ENCODE measurements around the gene MMP14. TPM values are rescaled to one million over a fixed set of nuclear protein-coding genes. Genes with fewer than 3 reads are reported as not detected.
A peak's percentile ranks its signal among the peaks of the same experiment; 100 is the strongest.

MMP14 gene
- total RNA-seq, 5 donors from 2014 or later (not counting 1 experiment from before 2014, with no cell fraction given): 1.9 to 3.7 (median 2.3) TPM

GRCh38 chr14:22877000-22877501 lies 40.7 kb downstream of the MMP14 start:
- ChIA-PET CTCF (no interaction called here), POLR2A (no interaction called here)
- Mint-ChIP-seq H3K4me3 (no peak overlapping the region), H3K27me3 (no peaks in the 10 kb centered on the region), H3K36me3 (peaks cover 43% of the 10 kb centered on the region), H3K9me3 (no peaks in the 10 kb centered on the region), H3K4me1 (peaks cover 22 to 47% (median 35%) of the 10 kb centered on the region in 3 donors), H3K27ac (no peak overlapping the region)
- DNase-seq (no peak), ATAC-seq (replicated peaks in 1 of 4) (no peak)
- H3K27ac ChIP-seq (ENCODE audit: low read length): no peak overlapping the region
- H3K36me3 ChIP-seq (ENCODE audit: control insufficient read depth in 2 of 2, extremely low read depth in 1 of 2, insufficient read depth in 1 of 2, low read length in 1 of 2): peaks cover 17 to 60% of the 10 kb centered on the region in 2 donors
- H3K27me3 ChIP-seq (replicated peaks in 1 of 2; ENCODE audit: control insufficient read depth in 2 of 2, extremely low read depth in 1 of 2, insufficient read depth in 2 of 2, low read length in 1 of 2): no peaks in the 10 kb centered on the region
- H3K4me3 ChIP-seq (ENCODE audit: control insufficient read depth in 1 of 2, extremely low read depth in 1 of 2, low read length in 1 of 2): no peak overlapping the region
- H3K4me1 ChIP-seq (ENCODE audit: control insufficient read depth in 1 of 2, extremely low read depth in 1 of 2, insufficient read depth in 2 of 2, low read length in 2 of 2): peaks cover 5 to 37% of the 10 kb centered on the region in 2 experiments
- WGBS (ENCODE audit: insufficient coverage): 96% methylated on average over 16 of the region's 22 CpGs
- H3K9me3 ChIP-seq: no peaks in the 10 kb centered on the region

DNA sequence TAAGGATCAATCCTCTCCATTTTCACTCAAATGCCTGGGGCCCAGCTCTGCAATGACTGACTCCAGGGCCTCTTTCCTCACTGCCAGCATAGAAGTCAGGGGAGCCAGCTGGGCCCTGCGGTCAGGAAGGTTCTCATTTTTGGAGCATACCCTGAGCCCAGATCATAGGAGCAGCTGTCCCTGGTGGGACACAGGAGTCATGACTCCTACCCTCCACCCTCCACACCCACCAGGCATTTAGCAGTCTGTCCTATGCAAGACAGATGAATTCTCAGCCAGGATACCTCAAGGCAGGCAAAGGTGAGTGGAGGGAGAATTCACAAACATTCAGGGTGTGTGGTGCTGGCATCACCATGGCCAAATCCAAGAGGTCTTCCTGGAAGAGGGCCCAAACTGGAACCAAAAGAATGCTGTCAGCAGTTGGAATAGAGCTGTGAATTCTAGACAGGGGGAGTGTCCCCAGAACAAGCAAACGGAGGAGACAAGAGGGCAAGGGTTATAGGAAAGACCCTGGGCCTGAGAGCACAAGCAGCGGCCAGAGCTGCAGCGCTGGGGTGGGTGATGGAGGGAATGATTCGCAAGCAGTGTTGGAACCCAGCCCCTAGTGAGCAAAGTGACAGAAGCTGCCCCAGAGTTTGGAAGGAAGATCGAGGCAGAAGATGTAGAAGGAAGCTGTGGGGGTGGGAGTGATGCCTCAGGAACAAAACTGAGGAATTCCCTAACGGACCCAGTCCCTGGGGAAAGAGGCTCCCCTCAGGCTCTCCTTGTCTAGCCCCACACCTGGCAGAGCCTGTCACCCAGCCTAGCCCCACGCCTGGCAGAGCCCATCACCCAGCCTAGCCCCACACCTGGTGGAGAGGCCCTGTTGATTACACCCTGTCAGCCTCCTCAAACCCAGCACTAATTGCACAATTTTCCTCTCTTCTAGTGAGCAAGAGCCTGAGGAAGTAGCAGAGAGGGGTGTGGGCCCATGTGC lies 42.2 kb downstream of the MMP14 start:
- peaks cover 17 to 54% of the 10 kb centered on the region in 2 donors for H3K36me3 ChIP-seq (ENCODE audit: control insufficient read depth in 2 of 2, extremely low read depth in 1 of 2, insufficient read depth in 1 of 2, low read length in 1 of 2)
- peaks cover 18 to 44% (median 37%) of the 10 kb centered on the region in 3 donors for H3K4me1 Mint-ChIP-seq
- H3K9me3 ChIP-seq: no peaks in the 10 kb centered on the region
- H3K4me3 ChIP-seq (ENCODE audit: control insufficient read depth in 1 of 2, extremely low read depth in 1 of 2, low read length in 1 of 2): no peak overlapping the region
- no peaks in the 10 kb centered on the region for H3K27me3 ChIP-seq (replicated peaks in 1 of 2; ENCODE audit: control insufficient read depth in 2 of 2, extremely low read depth in 1 of 2, insufficient read depth in 2 of 2, low read length in 1 of 2)
- 94% methylated on average over 4 of the region's 8 CpGs for WGBS (ENCODE audit: insufficient coverage)
- H3K27me3 Mint-ChIP-seq: no peaks in the 10 kb centered on the region
- DNase-seq (no peak), ATAC-seq (replicated peaks in 1 of 4) (no peak)
- peak overlapping the region; percentile 40 to 79 for H3K27ac Mint-ChIP-seq
- ChIA-PET POLR2A (interaction anchor here in 1 of 2 donors (0.7 kb wide), 1 partner anchor 72 kb away, joined by 3 read pairs; no protein-coding TSS in a partner anchor), CTCF (no interaction called here)
- H3K4me1 ChIP-seq (ENCODE audit: control insufficient read depth in 1 of 2, extremely low read depth in 1 of 2, insufficient read depth in 2 of 2, low read length in 2 of 2): peaks cover 0 to 38% of the 10 kb centered on the region in 2 experiments
- H3K4me3 Mint-ChIP-seq: no peak overlapping the region
- no peak overlapping the region for H3K27ac ChIP-seq (ENCODE audit: low read length)
- H3K36me3 Mint-ChIP-seq: peaks cover 38% of the 10 kb centered on the region
- no peaks in the 10 kb centered on the region for H3K9me3 Mint-ChIP-seq

- H3K4me3 Mint-ChIP-seq: no peak overlapping the region
- peaks cover 20% of the 10 kb centered on the region for H3K36me3 Mint-ChIP-seq
- no peak overlapping the region for H3K4me3 ChIP-seq (ENCODE audit: control insufficient read depth in 1 of 2, extremely low read depth in 1 of 2, low read length in 1 of 2)
- peaks cover 2 to 29% of the 10 kb centered on the region in 2 experiments for H3K4me1 ChIP-seq (ENCODE audit: control insufficient read depth in 1 of 2, extremely low read depth in 1 of 2, insufficient read depth in 2 of 2, low read length in 2 of 2)
- 68% methylated on average over 3 of the region's 7 CpGs for WGBS (ENCODE audit: insufficient coverage)
- DNase-seq: no peak
- peaks cover 4 to 22% of the 10 kb centered on the region in 2 donors for H3K36me3 ChIP-seq (ENCODE audit: control insufficient read depth in 2 of 2, extremely low read depth in 1 of 2, insufficient read depth in 1 of 2, low read length in 1 of 2)
- ChIA-PET CTCF (interaction anchor here (1.1 to 2.1 kb wide), 2 partner anchors 9 to 29 kb away, joined by 3 to 13 read pairs; no protein-coding TSS in a partner anchor), POLR2A (interaction anchor here in 1 of 2 donors (1.1 kb wide), 1 partner anchor 14 kb away, joined by 3 read pairs; no protein-coding TSS in a partner anchor)
- H3K4me1 Mint-ChIP-seq: peaks cover 33 to 45% (median 43%) of the 10 kb centered on the region in 3 donors
- H3K27ac Mint-ChIP-seq: peak overlapping the region; percentile 0 to 5
- no peaks in the 10 kb centered on the region for H3K27me3 Mint-ChIP-seq
- H3K27me3 ChIP-seq (replicated peaks in 1 of 2; ENCODE audit: control insufficient read depth in 2 of 2, extremely low read depth in 1 of 2, insufficient read depth in 2 of 2, low read length in 1 of 2): no peaks in the 10 kb centered on the region
- H3K27ac ChIP-seq (ENCODE audit: low read length): no peak overlapping the region
- no peaks in the 10 kb centered on the region for H3K9me3 Mint-ChIP-seq
- no peaks in the 10 kb centered on the region for H3K9me3 ChIP-seq
- no peak for ATAC-seq (replicated peaks in 1 of 4)
These were observed 45.7 kb downstream of the MMP14 start for GRCh38 chr14:22882064-22882463.

GRCh38 chr14:22882529-22883172 lies 46.3 kb downstream of the MMP14 start:
- 83% methylated on average over 3 of the region's 6 CpGs for WGBS (ENCODE audit: insufficient coverage)
- Mint-ChIP-seq H3K4me3 (no peak overlapping the region), H3K4me1 (peaks cover 38 to 51% (median 49%) of the 10 kb centered on the region in 3 donors), H3K27me3 (no peaks in the 10 kb centered on the region), H3K27ac (no peak overlapping the region), H3K36me3 (peaks cover 18% of the 10 kb centered on the region), H3K9me3 (no peaks in the 10 kb centered on the region)
- Histone ChIP-seq H3K4me1 (ENCODE audit: control insufficient read depth in 1 of 2, extremely low read depth in 1 of 2, insufficient read depth in 2 of 2, low read length in 2 of 2) (peaks cover 7 to 35% of the 10 kb centered on the region in 2 experiments), H3K36me3 (ENCODE audit: control insufficient read depth in 2 of 2, extremely low read depth in 1 of 2, insufficient read depth in 1 of 2, low read length in 1 of 2) (peaks cover under 1 to 16% of the 10 kb centered on the region in 2 donors), H3K27ac (ENCODE audit: low read length) (no peak overlapping the region), H3K9me3 (no peaks in the 10 kb centered on the region), H3K4me3 (ENCODE audit: control insufficient read depth in 1 of 2, extremely low read depth in 1 of 2, low read length in 1 of 2) (no peak overlapping the region), H3K27me3 (replicated peaks in 1 of 2; ENCODE audit: control insufficient read depth in 2 of 2, extremely low read depth in 1 of 2, insufficient read depth in 2 of 2, low read length in 1 of 2) (no peaks in the 10 kb centered on the region)
- DNase-seq (peak in 22 of 35 experiments; percentile 13 to 68 (median 31)), ATAC-seq (replicated peaks in 1 of 4) (peak in 1 of 4 experiments; percentile 30)
- ChIA-PET POLR2A (interaction anchor here in 1 of 2 donors (1.1 kb wide), 1 partner anchor 14 kb away, joined by 3 read pairs; no protein-coding TSS in a partner anchor), CTCF (interaction anchor here (0.6 to 2.1 kb wide), 8 partner anchors 9 to 903 kb away, joined by 3 to 13 read pairs (median 4); no protein-coding TSS in a partner anchor)

- POLR2A ChIA-PET: no interaction called here
- H3K27me3 Mint-ChIP-seq: no peaks in the 10 kb centered on the region
- 87% methylated on average over 11 of the region's 15 CpGs for WGBS (ENCODE audit: insufficient coverage)
- Histone ChIP-seq H3K27me3 (replicated peaks in 1 of 2; ENCODE audit: control insufficient read depth in 2 of 2, extremely low read depth in 1 of 2, insufficient read depth in 2 of 2, low read length in 1 of 2) (no peaks in the 10 kb centered on the region), H3K36me3 (ENCODE audit: control insufficient read depth in 2 of 2, extremely low read depth in 1 of 2, insufficient read depth in 1 of 2, low read length in 1 of 2) (peaks cover 0 to 9% of the 10 kb centered on the region in 2 donors), H3K4me1 (ENCODE audit: control insufficient read depth in 1 of 2, extremely low read depth in 1 of 2, insufficient read depth in 2 of 2, low read length in 2 of 2) (peaks cover 12 to 42% of the 10 kb centered on the region in 2 experiments), H3K27ac (ENCODE audit: low read length) (no peak within 1 kb of the TSS), H3K9me3 (no peaks in the 10 kb centered on the region), H3K4me3 (ENCODE audit: control insufficient read depth in 1 of 2, extremely low read depth in 1 of 2, low read length in 1 of 2) (no peak within 1 kb of the TSS)
- no peak for ATAC-seq (replicated peaks in 1 of 4)
- CTCF ChIA-PET: interaction anchor here (0.7 to 2.0 kb wide), 4 partner anchors 10 to 313 kb away, joined by 3 to 7 read pairs (median 5); no protein-coding TSS in a partner anchor
- H3K36me3 Mint-ChIP-seq: peaks cover 10% of the 10 kb centered on the region
- no peaks in the 10 kb centered on the region for H3K9me3 Mint-ChIP-seq
- no peak for DNase-seq
- H3K4me3 Mint-ChIP-seq: no peak within 1 kb of the TSS
- peaks cover 46 to 54% (median 52%) of the 10 kb centered on the region in 3 donors for H3K4me1 Mint-ChIP-seq
- peak within 1 kb of the TSS; percentile 52 to 80 for H3K27ac Mint-ChIP-seq
These were observed 47.0 kb downstream of the MMP14 start, which contains the start of gene REM2 for GRCh38 chr14:22883173-22883976. REM2 (plus strand) TSS chr14:22883222; CDS start chr14:22883288, 66 bp downstream.
